Naive thymus-derived CD8-positive, alpha-beta T cell (primary cell): ENCODE results near the gene TM4SF18. TPM values are rescaled to one million over a fixed set of nuclear protein-coding genes. Genes with fewer than 3 reads are reported as not detected.

ENCODE experiments used
- ATAC-seq, 2 donors: fragments of 150-1000 bp; cut with Tn5 transposase in 1 of 2; sonication (Bioruptor Pico), chemical (Tn5 transposase) in 1 of 2; 1 replicate in 1 of 2; 2 replicates in 1 of 2; pipeline ENCODE4 v1.10.0; 2021; ENCODE audit warnings: mild to moderate bottlenecking in 2 of 2, moderate library complexity in 2 of 2
- POLR2A ChIA-PET: fragments of 350-600 bp; sonication (Branson Sonifier 250); formaldehyde crosslinking; loops from one replicate; lab custom pipeline; 2021; ENCODE audit warnings: antibody characterized with exemption; lab: Charles Lee
- DNase-seq, 10 donors: peaks; one replicate each; pipeline versions ENCODE4 v3.0.0 to v3.0.0-alpha.2; 2020 to 2022
- H3K27ac Mint-ChIP-seq, 10 donors: one replicate each; pipeline ENCODE4 v1.8.0; 2020 to 2022; ENCODE audit warnings: mild to moderate bottlenecking in 10 of 10, mixed read lengths in 10 of 10, moderate library complexity in 4 of 10, inconsistent platforms in 1 of 10
- H3K27me3 Mint-ChIP-seq, 5 donors: one replicate each; pipeline ENCODE4 v1.8.0; 2021 to 2022; ENCODE audit warnings: mixed read lengths in 5 of 5
- H3K36me3 Mint-ChIP-seq, 3 donors: one replicate each; pipeline ENCODE4 v1.8.0; 2020 to 2022; ENCODE audit warnings: mixed read lengths in 3 of 3, mild to moderate bottlenecking in 2 of 3, inconsistent platforms in 1 of 3
- H3K4me1 Mint-ChIP-seq, 4 donors: one replicate each; pipeline ENCODE4 v1.8.0; 2021 to 2022; ENCODE audit warnings: mixed read lengths in 4 of 4
- H3K4me3 Mint-ChIP-seq, 10 donors: one replicate each; pipeline ENCODE4 v1.8.0; 2020 to 2022; ENCODE audit warnings: mild to moderate bottlenecking in 10 of 10, mixed read lengths in 10 of 10, moderate library complexity in 6 of 10, inconsistent platforms in 1 of 10
- H3K9me3 Mint-ChIP-seq, 9 donors: one replicate each; pipeline ENCODE4 v1.8.0; 2020 to 2022; ENCODE audit warnings: mixed read lengths in 9 of 9, mild to moderate bottlenecking in 3 of 9, inconsistent platforms in 1 of 9, moderate library complexity in 1 of 9
- polyA plus RNA-seq, 3 donors: library from polyadenylated mRNA; unstranded; fragments of 300-500 nt; fragmentation: Illumina TruSeq; gene quantifications; one replicate each; pipeline ENCODE4 v1.2.3, GENCODE V29; 2021
- total RNA-seq, 8 experiments: library from RNA in 2 of 8; stranded (reverse) in 2 of 8; gene quantifications; one replicate each; pipeline ENCODE4 v1.2.3 and lab custom pipeline; 2021 to 2026

Gene TM4SF18
- total and polyA plus RNA-seq, 5 experiments from 2014 or later: not detected

GRCh38 chr3:149336925-149337324 lies 3.5 kb upstream of the TM4SF18 start:
- Mint-ChIP-seq H3K27ac (no peak overlapping the region), H3K4me3 (no peak overlapping the region), H3K4me1 (no peaks in the 10 kb centered on the region), H3K27me3 (peaks cover 14 to 24% (median 20%) of the 10 kb centered on the region in 5 donors), H3K9me3 (no peaks in the 10 kb centered on the region), H3K36me3 (no peaks in the 10 kb centered on the region)
- DNase-seq: no peak
- POLR2A ChIA-PET: no interaction called here
- no peak for ATAC-seq

- H3K4me1 Mint-ChIP-seq: no peaks in the 10 kb centered on the region
- no peaks in the 10 kb centered on the region for H3K36me3 Mint-ChIP-seq
- H3K27ac Mint-ChIP-seq: no peak overlapping the region
- no peaks in the 10 kb centered on the region for H3K9me3 Mint-ChIP-seq
- no peak overlapping the region for H3K4me3 Mint-ChIP-seq
- DNase-seq (no peak), ATAC-seq (no peak)
- POLR2A ChIA-PET: no interaction called here
- peaks cover 0 to 10% (median 7%) of the 10 kb centered on the region in 5 donors for H3K27me3 Mint-ChIP-seq
Observed at GRCh38 chr3:149332771-149333170, 665 bp downstream of the TM4SF18 start.

- H3K4me3 Mint-ChIP-seq: no peak overlapping the region
- no peaks in the 10 kb centered on the region for H3K4me1 Mint-ChIP-seq
- no peak for DNase-seq
- peaks cover 0 to 10% (median 7%) of the 10 kb centered on the region in 5 donors for H3K27me3 Mint-ChIP-seq
- no peak overlapping the region for H3K27ac Mint-ChIP-seq
- ATAC-seq: no peak
- POLR2A ChIA-PET: interaction anchor here (0.6 kb wide), 1 partner anchor 9 kb away, joined by 4 read pairs; no protein-coding TSS in a partner anchor
- H3K36me3 Mint-ChIP-seq: no peaks in the 10 kb centered on the region
- H3K9me3 Mint-ChIP-seq: no peaks in the 10 kb centered on the region
Observed at GRCh38 chr3:149332227-149332765, 1.1 kb downstream of the TM4SF18 start.

- peaks cover 0 to 10% (median 7%) of the 10 kb centered on the region in 5 donors for H3K27me3 Mint-ChIP-seq
- H3K27ac Mint-ChIP-seq: no peak overlapping the region
- no peaks in the 10 kb centered on the region for H3K9me3 Mint-ChIP-seq
- no peak for DNase-seq
- H3K4me3 Mint-ChIP-seq: no peak overlapping the region
- POLR2A ChIA-PET: interaction anchor here (0.6 kb wide), 1 partner anchor 8 kb away, joined by 4 read pairs; no protein-coding TSS in a partner anchor
- no peaks in the 10 kb centered on the region for H3K36me3 Mint-ChIP-seq
- ATAC-seq: no peak
- H3K4me1 Mint-ChIP-seq: no peaks in the 10 kb centered on the region
Observed at GRCh38 chr3:149331396-149331795, 2.0 kb downstream of the TM4SF18 start.

- DNase-seq (no peak), ATAC-seq (no peak)
- Mint-ChIP-seq H3K9me3 (no peaks in the 10 kb centered on the region), H3K27ac (no peak overlapping the region), H3K27me3 (peaks cover 0 to 10% (median 7%) of the 10 kb centered on the region in 5 donors), H3K36me3 (no peaks in the 10 kb centered on the region), H3K4me3 (no peak overlapping the region), H3K4me1 (no peaks in the 10 kb centered on the region)
- POLR2A ChIA-PET: no interaction called here
Observed at GRCh38 chr3:149330609-149331331, 2.7 kb downstream of the TM4SF18 start.

GRCh38 chr3:149327156-149327555 lies 6.3 kb downstream of the TM4SF18 start:
- Mint-ChIP-seq H3K27me3 (peaks cover 0 to 13% (median 3%) of the 10 kb centered on the region in 5 donors), H3K4me3 (no peak overlapping the region), H3K36me3 (no peaks in the 10 kb centered on the region), H3K4me1 (no peaks in the 10 kb centered on the region), H3K27ac (no peak overlapping the region), H3K9me3 (no peaks in the 10 kb centered on the region)
- DNase-seq: no peak
- no peak for ATAC-seq
- POLR2A ChIA-PET: no interaction called here

- no peak overlapping the region for H3K27ac Mint-ChIP-seq
- no peaks in the 10 kb centered on the region for H3K9me3 Mint-ChIP-seq
- H3K36me3 Mint-ChIP-seq: no peaks in the 10 kb centered on the region
- ATAC-seq: no peak
- POLR2A ChIA-PET: interaction anchor here (0.9 kb wide), 1 partner anchor 8 kb away, joined by 4 read pairs; the partner anchor contains the start of gene TM4SF18
- H3K4me3 Mint-ChIP-seq: no peak overlapping the region
- H3K4me1 Mint-ChIP-seq: no peaks in the 10 kb centered on the region
- H3K27me3 Mint-ChIP-seq: peaks cover 0 to 13% (median 5%) of the 10 kb centered on the region in 5 donors
- DNase-seq: no peak
Observed at GRCh38 chr3:149325581-149325980, 7.9 kb downstream of the TM4SF18 start.

- DNase-seq (no peak), ATAC-seq (no peak)
- POLR2A ChIA-PET: no interaction called here
- no peak overlapping the region for H3K4me3 Mint-ChIP-seq
- peaks cover 0 to 8% (median 4%) of the 10 kb centered on the region in 5 donors for H3K27me3 Mint-ChIP-seq
- H3K27ac Mint-ChIP-seq: peak overlapping the region in 1 of 10 donors; percentile 4
- no peaks in the 10 kb centered on the region for H3K36me3 Mint-ChIP-seq
- no peaks in the 10 kb centered on the region for H3K4me1 Mint-ChIP-seq
- no peaks in the 10 kb centered on the region for H3K9me3 Mint-ChIP-seq
Observed at GRCh38 chr3:149324332-149324731, 9.1 kb downstream of the TM4SF18 start.

- peaks cover 3 to 11% (median 5%) of the 10 kb centered on the region in 5 donors for H3K27me3 Mint-ChIP-seq
- no peak overlapping the region for H3K27ac Mint-ChIP-seq
- no peak overlapping the region for H3K4me3 Mint-ChIP-seq
- H3K36me3 Mint-ChIP-seq: no peaks in the 10 kb centered on the region
- H3K4me1 Mint-ChIP-seq: no peaks in the 10 kb centered on the region
- DNase-seq (no peak), ATAC-seq (no peak)
- POLR2A ChIA-PET: no interaction called here
- no peaks in the 10 kb centered on the region for H3K9me3 Mint-ChIP-seq
Observed at GRCh38 chr3:149321640-149322039, 11.8 kb downstream of the TM4SF18 start.

GRCh38 chr3:149321136-149321535 lies 12.3 kb downstream of the TM4SF18 start:
- no peak overlapping the region for H3K27ac Mint-ChIP-seq
- H3K4me3 Mint-ChIP-seq: no peak overlapping the region
- H3K36me3 Mint-ChIP-seq: no peaks in the 10 kb centered on the region
- H3K4me1 Mint-ChIP-seq: no peaks in the 10 kb centered on the region
- H3K9me3 Mint-ChIP-seq: no peaks in the 10 kb centered on the region
- no peak for DNase-seq
- H3K27me3 Mint-ChIP-seq: peaks cover 3 to 11% (median 4%) of the 10 kb centered on the region in 5 donors
- ATAC-seq: no peak
- POLR2A ChIA-PET: no interaction called here

- POLR2A ChIA-PET: no interaction called here
- ATAC-seq (no peak), DNase-seq (no peak)
- no peaks in the 10 kb centered on the region for H3K36me3 Mint-ChIP-seq
- H3K27ac Mint-ChIP-seq: no peak overlapping the region
- H3K9me3 Mint-ChIP-seq: no peaks in the 10 kb centered on the region
- no peak overlapping the region for H3K4me3 Mint-ChIP-seq
- H3K4me1 Mint-ChIP-seq: no peaks in the 10 kb centered on the region
- H3K27me3 Mint-ChIP-seq: peaks cover 3 to 11% (median 4%) of the 10 kb centered on the region in 5 donors
Observed at GRCh38 chr3:149319750-149320149, 13.7 kb downstream of the TM4SF18 start.

GRCh38 chr3:149317072-149317471 lies 16.4 kb downstream of the TM4SF18 start:
- H3K36me3 Mint-ChIP-seq: no peaks in the 10 kb centered on the region
- H3K27me3 Mint-ChIP-seq: peaks cover 2 to 19% (median 13%) of the 10 kb centered on the region in 5 donors
- H3K4me3 Mint-ChIP-seq: no peak overlapping the region
- H3K9me3 Mint-ChIP-seq: no peaks in the 10 kb centered on the region
- POLR2A ChIA-PET: no interaction called here
- no peaks in the 10 kb centered on the region for H3K4me1 Mint-ChIP-seq
- no peak for ATAC-seq
- no peak for DNase-seq
- H3K27ac Mint-ChIP-seq: no peak overlapping the region

GRCh38 chr3:149316437-149316836 lies 17.0 kb downstream of the TM4SF18 start:
- no peak overlapping the region for H3K27ac Mint-ChIP-seq
- no peaks in the 10 kb centered on the region for H3K36me3 Mint-ChIP-seq
- ATAC-seq (no peak), DNase-seq (no peak)
- H3K9me3 Mint-ChIP-seq: no peaks in the 10 kb centered on the region
- no peak overlapping the region for H3K4me3 Mint-ChIP-seq
- peaks cover 2 to 25% (median 14%) of the 10 kb centered on the region in 5 donors for H3K27me3 Mint-ChIP-seq
- POLR2A ChIA-PET: no interaction called here
- H3K4me1 Mint-ChIP-seq: no peaks in the 10 kb centered on the region
